RWPE1 (cell line): ENCODE measurements around the gene KIAA1217.
A peak's percentile ranks its signal among the peaks of the same experiment; 100 is the strongest.

ENCODE experiments used
- CTCF ChIA-PET: fragments of 350-600 bp; sonication (Branson Sonifier 250); formaldehyde crosslinking; extraction: SDS; loops from one replicate; lab custom pipeline; 2021; lab: Yijun Ruan, JAX
- POLR2A ChIA-PET: fragments of 400-600 bp; formaldehyde crosslinking; extraction: SDS; loops from one replicate; lab custom pipeline; 2020; ENCODE audit warnings: antibody characterized with exemption; ENCODE audit not compliant: low non-redundant PET; lab: Yijun Ruan, JAX
- DNase-seq: peaks from one replicate; pipeline ENCODE4 v3.0.0; 2012; ENCODE audit warnings: low spot score
- H3K27ac ChIP-seq: fragments of 450-650 bp; 2 replicates; pipeline ENCODE4 v1.5.1; 2017
- TF ChIP-seq, protein P1 (sequence below): fragments of 450-650 bp; conservative IDR thresholded peaks from 2 replicates; pipeline ENCODE4 v1.5.1; 2017; ENCODE audit warnings: low read depth, mild to moderate bottlenecking

KIAA1217 gene

DNA sequence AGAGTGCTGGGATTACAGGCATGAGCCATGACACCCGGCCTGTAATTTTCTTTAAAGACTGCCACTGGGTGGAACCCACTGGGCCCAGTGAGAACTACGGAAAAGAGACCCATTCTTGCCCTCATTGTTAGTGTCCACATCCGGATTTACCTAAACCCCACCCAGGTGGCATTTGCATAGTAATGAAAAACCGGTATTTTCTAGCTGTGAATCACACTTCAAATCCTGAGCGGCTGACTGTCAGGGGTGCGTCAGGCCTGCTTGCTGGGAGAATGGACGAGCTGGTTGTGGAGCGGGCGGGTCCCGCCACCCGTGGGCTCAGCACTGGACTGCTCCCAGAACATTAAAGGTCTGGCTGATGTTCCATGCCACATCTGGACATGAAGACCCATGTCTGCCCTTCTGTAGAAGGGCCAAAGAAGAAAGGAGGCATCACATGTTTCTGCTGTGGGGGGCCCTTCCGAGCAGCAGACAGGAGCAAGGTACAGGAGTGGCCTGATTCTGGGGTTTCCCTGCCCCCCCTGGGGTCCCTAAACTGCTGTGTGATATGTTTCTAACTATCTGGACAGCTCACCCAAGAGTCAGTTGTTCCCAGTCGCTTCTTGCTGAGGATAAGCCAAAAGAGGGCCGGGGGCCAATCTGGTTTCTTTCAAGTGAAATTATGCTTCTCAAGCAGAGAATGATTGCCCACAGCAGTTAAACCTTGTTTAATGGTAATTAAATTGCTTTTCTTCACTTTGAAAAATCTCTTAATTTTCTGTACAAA lies 46.4 kb downstream of the KIAA1217 start:
- TF ChIP-seq, protein P1, sequence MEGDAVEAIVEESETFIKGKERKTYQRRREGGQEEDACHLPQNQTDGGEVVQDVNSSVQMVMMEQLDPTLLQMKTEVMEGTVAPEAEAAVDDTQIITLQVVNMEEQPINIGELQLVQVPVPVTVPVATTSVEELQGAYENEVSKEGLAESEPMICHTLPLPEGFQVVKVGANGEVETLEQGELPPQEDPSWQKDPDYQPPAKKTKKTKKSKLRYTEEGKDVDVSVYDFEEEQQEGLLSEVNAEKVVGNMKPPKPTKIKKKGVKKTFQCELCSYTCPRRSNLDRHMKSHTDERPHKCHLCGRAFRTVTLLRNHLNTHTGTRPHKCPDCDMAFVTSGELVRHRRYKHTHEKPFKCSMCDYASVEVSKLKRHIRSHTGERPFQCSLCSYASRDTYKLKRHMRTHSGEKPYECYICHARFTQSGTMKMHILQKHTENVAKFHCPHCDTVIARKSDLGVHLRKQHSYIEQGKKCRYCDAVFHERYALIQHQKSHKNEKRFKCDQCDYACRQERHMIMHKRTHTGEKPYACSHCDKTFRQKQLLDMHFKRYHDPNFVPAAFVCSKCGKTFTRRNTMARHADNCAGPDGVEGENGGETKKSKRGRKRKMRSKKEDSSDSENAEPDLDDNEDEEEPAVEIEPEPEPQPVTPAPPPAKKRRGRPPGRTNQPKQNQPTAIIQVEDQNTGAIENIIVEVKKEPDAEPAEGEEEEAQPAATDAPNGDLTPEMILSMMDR: no peak
- ChIA-PET POLR2A (interaction anchor here (0.5 to 0.6 kb wide), 2 partner anchors 16 to 209 kb away, joined by 3 to 5 read pairs; no protein-coding TSS in a partner anchor), CTCF (no interaction called here)
- H3K27ac ChIP-seq: peak overlapping the region; percentile 99
- DNase-seq: peak; percentile 92

DNA sequence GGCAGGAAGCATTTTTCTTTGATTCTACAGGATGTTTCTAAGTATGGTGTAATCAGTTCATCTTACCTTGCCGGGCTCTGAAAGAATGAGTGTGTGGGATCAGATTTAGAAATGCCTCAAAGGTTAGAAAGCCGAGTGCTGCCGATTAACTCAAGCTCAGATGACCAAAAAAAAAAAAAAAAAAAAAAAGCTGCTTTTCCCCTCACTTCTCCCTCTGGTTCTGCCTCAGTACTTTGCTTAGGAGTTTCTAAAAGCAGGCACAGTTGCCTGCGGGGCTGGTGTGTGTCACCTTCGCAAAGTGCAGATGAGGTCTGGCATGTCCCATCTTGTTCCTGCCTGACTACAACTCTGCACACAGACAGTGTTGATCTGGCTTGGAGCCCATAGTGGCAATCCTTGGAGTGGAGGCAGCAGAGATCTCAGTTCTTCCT lies 47.0 kb downstream of the KIAA1217 start:
- ChIA-PET CTCF (no interaction called here), POLR2A (interaction anchor here (0.5 to 0.6 kb wide), 2 partner anchors 17 to 209 kb away, joined by 3 to 5 read pairs; no protein-coding TSS in a partner anchor)
- TF ChIP-seq, protein P1: no peak
- H3K27ac ChIP-seq: peak overlapping the region; percentile 99
- peak; percentile 88 for DNase-seq

DNA sequence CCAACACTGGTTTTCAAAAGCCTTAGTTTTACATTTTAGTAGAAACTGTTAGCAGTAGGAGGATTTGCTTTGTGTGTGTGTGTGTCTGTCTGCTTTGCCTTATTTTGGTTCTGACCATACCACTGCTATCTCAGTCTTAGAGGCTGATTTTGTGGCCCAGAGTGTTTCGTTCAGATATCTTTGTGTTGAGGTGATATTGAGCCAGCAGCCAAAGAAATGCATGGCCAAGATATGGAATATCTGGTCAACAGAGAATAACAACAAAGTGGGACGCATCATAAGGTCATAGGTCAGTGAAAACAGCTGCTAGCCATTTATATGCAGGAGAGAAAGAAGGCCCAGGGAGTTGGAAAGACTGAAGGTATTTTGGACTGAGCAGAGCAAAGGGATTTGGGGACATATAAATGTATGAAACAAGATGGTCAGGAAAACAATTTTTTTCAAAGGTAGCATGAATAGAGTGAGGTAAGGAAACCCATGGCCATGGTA lies 47.7 kb downstream of the KIAA1217 start:
- TF ChIP-seq, protein P1: no peak
- no peak for DNase-seq
- ChIA-PET CTCF (no interaction called here), POLR2A (no interaction called here)
- no peak overlapping the region for H3K27ac ChIP-seq

DNA sequence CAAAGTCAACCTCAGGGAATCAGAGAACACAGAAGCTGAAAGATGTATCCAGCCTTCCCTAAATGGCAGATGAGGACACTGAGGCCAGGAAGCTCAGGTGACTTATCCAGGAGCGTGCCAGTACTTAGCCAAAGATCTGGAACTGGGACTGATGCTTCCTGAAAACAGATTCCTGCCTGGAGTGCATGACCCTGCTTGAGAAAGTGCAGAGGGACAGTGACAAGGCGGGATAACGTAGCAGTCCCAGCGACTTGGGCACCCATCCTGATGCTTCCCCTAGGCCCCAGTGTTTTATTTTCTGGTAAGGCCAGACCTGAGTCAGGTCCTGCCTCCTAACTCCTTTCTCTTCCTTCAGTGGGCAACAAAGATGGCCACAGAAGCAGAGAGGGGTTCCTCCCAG lies 48.6 kb downstream of the KIAA1217 start:
- H3K27ac ChIP-seq: peak overlapping the region; percentile 20; the same call in 1 of the 2 replicates
- TF ChIP-seq, protein P1: no peak
- ChIA-PET POLR2A (no interaction called here), CTCF (interaction anchor here (0.7 kb wide), 1 partner anchor 713 kb away, joined by 5 read pairs; no protein-coding TSS in a partner anchor)
- DNase-seq: no peak

DNA sequence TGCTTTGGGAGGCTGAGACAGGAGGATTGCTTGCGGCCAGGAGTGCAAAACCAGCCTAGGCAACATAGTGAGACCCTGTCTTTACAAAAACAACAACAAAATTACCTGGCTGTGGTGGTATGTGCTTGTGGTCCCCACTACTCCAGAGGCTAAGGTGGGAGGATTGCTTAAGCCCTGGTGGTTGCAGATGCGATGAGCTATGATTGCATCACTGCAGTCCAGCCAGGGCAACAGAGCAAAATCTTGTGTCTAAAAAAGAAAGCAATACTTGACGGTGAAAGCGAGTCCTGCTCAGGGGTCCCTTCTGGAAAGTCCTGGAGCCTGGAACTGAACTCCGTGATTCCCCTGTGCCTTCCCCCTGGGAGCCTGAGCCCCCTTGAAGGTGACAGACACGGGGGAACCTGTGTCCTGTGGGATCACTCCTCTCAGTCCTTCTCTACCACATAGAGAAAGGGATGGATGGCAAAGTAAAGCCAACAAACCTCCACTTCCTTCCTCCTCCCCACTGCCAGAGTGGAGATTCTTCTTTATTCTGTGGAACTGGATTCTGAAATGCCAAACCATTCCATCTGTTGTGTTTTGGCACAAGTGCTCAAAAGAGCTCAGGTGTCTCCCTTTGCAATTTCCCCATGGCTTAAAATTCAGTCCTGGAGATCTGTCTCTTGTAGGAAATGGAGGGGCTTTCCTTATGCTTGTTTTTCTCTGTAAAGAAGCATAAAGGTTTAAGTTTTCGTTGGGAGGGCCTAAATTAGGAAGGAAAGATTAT lies 50.6 kb downstream of the KIAA1217 start:
- no peak overlapping the region for H3K27ac ChIP-seq
- no peak for DNase-seq
- TF ChIP-seq, protein P1: no peak
- POLR2A ChIA-PET: no interaction called here
- CTCF ChIA-PET: no interaction called here

DNA sequence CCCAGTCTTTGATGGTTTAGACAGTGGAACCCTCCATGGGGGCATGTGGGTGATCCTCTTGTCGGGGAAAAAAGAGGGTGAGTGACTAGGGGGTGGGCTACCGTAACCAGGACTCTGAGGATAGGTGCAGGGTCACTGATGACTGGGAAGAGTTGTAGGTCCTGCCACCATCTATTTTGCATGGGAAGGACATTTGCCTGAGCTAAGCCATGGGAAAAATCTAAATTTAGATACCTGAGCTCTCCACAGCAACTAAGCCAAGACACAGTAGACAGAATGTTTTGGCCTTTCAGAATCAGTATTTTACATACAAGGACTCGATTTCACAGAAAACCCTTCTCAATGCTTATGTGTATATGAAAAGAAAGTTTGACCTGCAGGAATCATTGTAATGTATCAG lies 52.7 kb downstream of the KIAA1217 start:
- no peak for DNase-seq
- H3K27ac ChIP-seq: no peak overlapping the region
- CTCF ChIA-PET: no interaction called here
- TF ChIP-seq, protein P1: no peak
- POLR2A ChIA-PET: no interaction called here
